H54 (cell line): Measurements from ENCODE around the gene SPATA31D1.
A peak's percentile ranks its signal among the peaks of the same experiment; 100 is the strongest.
"Not testable (repeated sequence)": the region's sequence is repeated elsewhere in the genome, so short reads cannot be mapped to it uniquely, and the experiment has no call there.

Experiments
- DNase-seq: peaks from one replicate; pipeline ENCODE4 v3.0.0; 2011; ENCODE audit warnings: low spot score, mixed read lengths; ENCODE audit not compliant: insufficient read length
- FAIRE-seq: peaks from 3 replicates; lab custom pipeline; 2011; peaks lifted over from hg19 to GRCh38; lab: Jason Lieb, UNC
- POLR2A ChIP-seq: IDR thresholded peaks from 2 replicates; pipeline ENCODE4 v1.6.1; 2011; ENCODE audit warnings: low read depth, mild to moderate bottlenecking, low read length

Gene SPATA31D1

GRCh38 chr9:81988472-81988871 is at the start of gene SPATA31D1:
TSS of gene SPATA31D1 (plus strand) at chr9:81988772. CDS start at chr9:81988819, 47 bp downstream.
- not testable (repeated sequence) for DNase-seq, FAIRE-seq

GRCh38 chr9:81943393-81943792 is 45.2 kb upstream of the SPATA31D1 start, which contains the start of gene SPATA31D3:
TSS of gene SPATA31D3 (plus strand) at chr9:81943500. CDS start at chr9:81943586, 86 bp downstream.
- not testable (repeated sequence) for DNase-seq, FAIRE-seq

- FAIRE-seq, DNase-seq: not testable (repeated sequence)
These were observed 39.9 kb upstream of the SPATA31D1 start for GRCh38 chr9:81948650-81949049.

- FAIRE-seq (no peak), DNase-seq (no peak)
- TF ChIP-seq POLR2A: no peak
These were observed 35.5 kb upstream of the SPATA31D1 start for GRCh38 chr9:81953096-81953495.

GRCh38 chr9:81955625-81956024 is 32.9 kb upstream of the SPATA31D1 start:
- FAIRE-seq (no peak), DNase-seq (no peak)
- TF ChIP-seq POLR2A: no peak

GRCh38 chr9:81964218-81965171 is 24.1 kb upstream of the SPATA31D1 start:
- no peak for DNase-seq
- no peak for TF ChIP-seq POLR2A
- no peak for FAIRE-seq

GRCh38 chr9:81968026-81968425 is 20.5 kb upstream of the SPATA31D1 start:
- FAIRE-seq (no peak), DNase-seq (no peak)
- no peak for TF ChIP-seq POLR2A

GRCh38 chr9:81969971-81970370 is 18.6 kb upstream of the SPATA31D1 start:
- FAIRE-seq (no peak), DNase-seq (peak; percentile 17)
- TF ChIP-seq POLR2A: no peak

- TF ChIP-seq POLR2A: no peak
- no peak for FAIRE-seq
- no peak for DNase-seq
These were observed 16.8 kb upstream of the SPATA31D1 start for GRCh38 chr9:81971727-81972126.

GRCh38 chr9:81974764-81975163 is 13.8 kb upstream of the SPATA31D1 start:
- DNase-seq: no peak
- FAIRE-seq: no peak
- TF ChIP-seq POLR2A: no peak

- DNase-seq: no peak
- no peak for FAIRE-seq
- no peak for TF ChIP-seq POLR2A
These were observed 12.2 kb upstream of the SPATA31D1 start for GRCh38 chr9:81976351-81976750.

- no peak for FAIRE-seq
- TF ChIP-seq POLR2A: no peak
These were observed 9.4 kb upstream of the SPATA31D1 start for GRCh38 chr9:81979196-81979595.

GRCh38 chr9:81980568-81980967 is 8.0 kb upstream of the SPATA31D1 start:
- TF ChIP-seq POLR2A: no peak
- FAIRE-seq (no peak), DNase-seq (no peak)

More at GRCh38 chr9:81979196-81979595, 9.4 kb upstream of the SPATA31D1 start:
- no peak for DNase-seq

- TF ChIP-seq POLR2A: no peak
- no peak for DNase-seq
- FAIRE-seq: no peak
These were observed 6.7 kb upstream of the SPATA31D1 start for GRCh38 chr9:81981883-81982282.

GRCh38 chr9:81984928-81985327 is 3.6 kb upstream of the SPATA31D1 start:
- DNase-seq (no peak), FAIRE-seq (peak; percentile 57)
- TF ChIP-seq POLR2A: no peak

GRCh38 chr9:81986051-81986450 is 2.5 kb upstream of the SPATA31D1 start:
- no peak for FAIRE-seq
- no peak for DNase-seq
- no peak for TF ChIP-seq POLR2A
